SH-SY5Y (cell line): ENCODE data around the gene IFI27.

Experiments
- GATA2 ChIP-seq: IDR thresholded peaks from 2 replicates; pipeline ENCODE4 v1.6.1; 2011; ENCODE audit warnings: mild to moderate bottlenecking, low read depth, low read length
- GATA3 ChIP-seq: IDR thresholded peaks from 2 replicates; pipeline ENCODE4 v1.6.1; 2011; ENCODE audit warnings: low read depth, mild to moderate bottlenecking, low read length, moderate library complexity

DNA sequence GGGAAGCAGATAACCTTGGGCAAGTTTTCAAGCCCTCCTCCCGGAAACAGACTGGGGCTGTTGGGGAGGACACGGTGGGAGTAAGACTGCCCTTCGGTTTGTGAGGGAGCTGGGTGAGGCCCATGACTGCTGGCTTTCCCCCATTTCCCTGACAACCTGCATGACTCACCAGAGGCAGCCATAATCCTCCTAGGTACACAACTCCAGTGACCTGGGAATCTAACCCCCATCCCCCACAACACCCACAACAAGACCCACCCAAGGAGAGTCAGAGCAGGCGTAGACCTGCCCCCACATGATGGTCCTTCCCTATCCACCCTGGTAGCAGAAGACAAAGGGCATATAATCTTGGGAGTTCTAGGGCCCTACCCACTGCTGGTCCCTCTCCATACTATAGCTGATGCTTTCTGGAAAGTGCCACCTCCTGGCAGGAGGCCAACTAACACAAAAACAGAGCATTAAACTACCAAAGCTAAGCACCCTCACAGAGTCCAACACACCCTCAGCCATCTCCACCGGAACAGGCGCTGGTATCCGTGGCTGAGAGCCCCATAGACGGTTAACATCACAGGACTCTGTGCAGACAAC, 44.4 kb upstream of the IFI27 start:
- TF ChIP-seq GATA2 (no peak), GATA3 (no peak)
